ENCODE data around the gene SEC61A2. TPM values are rescaled to one million over a fixed set of nuclear protein-coding genes. Genes with fewer than 3 reads are reported as not detected.

The SEC61A2 gene
- total and polyA plus RNA-seq, 12 donors = 5.8 to 17.8 (median 10.6) TPM

- intact Hi-C loops (cut with DNase I) = no loop called here
- WGBS, 2 donors = 83 to 86% methylated on average over 4 of the region's 4 CpGs
Observed at GRCh38 chr10:12103802-12104201, 25.7 kb upstream of the SEC61A2 start.

DNA sequence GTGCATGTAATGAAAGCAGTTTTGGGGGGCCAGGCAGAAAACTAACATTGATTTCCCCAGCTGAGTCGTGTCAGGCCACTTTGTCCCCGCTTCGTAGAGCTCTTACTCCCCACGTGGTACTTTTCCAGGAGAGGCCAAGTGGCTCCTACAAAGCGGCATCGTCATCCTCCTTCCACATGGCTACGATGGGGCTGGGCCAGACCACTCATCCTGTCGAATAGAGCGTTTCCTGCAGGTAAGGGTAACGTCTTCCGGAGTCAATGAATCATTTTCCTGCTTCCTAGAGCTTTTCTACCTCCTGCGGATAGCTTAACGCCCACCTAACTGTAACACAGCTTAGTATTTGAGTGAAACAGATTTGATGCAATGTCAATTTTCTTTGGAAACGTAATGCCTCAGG, 21.7 kb upstream of the SEC61A2 start:
- WGBS, 2 donors = 77 to 81% methylated on average over 14 of the region's 14 CpGs
- H3K4me3 ChIP-seq = no peak overlapping the region
- TF ChIP-seq, protein P1, sequence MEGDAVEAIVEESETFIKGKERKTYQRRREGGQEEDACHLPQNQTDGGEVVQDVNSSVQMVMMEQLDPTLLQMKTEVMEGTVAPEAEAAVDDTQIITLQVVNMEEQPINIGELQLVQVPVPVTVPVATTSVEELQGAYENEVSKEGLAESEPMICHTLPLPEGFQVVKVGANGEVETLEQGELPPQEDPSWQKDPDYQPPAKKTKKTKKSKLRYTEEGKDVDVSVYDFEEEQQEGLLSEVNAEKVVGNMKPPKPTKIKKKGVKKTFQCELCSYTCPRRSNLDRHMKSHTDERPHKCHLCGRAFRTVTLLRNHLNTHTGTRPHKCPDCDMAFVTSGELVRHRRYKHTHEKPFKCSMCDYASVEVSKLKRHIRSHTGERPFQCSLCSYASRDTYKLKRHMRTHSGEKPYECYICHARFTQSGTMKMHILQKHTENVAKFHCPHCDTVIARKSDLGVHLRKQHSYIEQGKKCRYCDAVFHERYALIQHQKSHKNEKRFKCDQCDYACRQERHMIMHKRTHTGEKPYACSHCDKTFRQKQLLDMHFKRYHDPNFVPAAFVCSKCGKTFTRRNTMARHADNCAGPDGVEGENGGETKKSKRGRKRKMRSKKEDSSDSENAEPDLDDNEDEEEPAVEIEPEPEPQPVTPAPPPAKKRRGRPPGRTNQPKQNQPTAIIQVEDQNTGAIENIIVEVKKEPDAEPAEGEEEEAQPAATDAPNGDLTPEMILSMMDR (IDR thresholded peaks at IDR 0.05) = no peak

More at GRCh38 chr10:12103802-12104201, 25.7 kb upstream of the SEC61A2 start:
- H3K9me3 ChIP-seq = no peaks in the 10 kb centered on the region
- no peaks in the 10 kb centered on the region for H3K27me3 ChIP-seq
- no peak overlapping the region for H3K4me3 ChIP-seq
- TF ChIP-seq, protein P1 (IDR thresholded peaks at IDR 0.05) = no peak
- peaks cover 0 to 100% (median 65%) of the 10 kb centered on the region in 9 donors for H3K36me3 ChIP-seq
- DNase-seq (no peak), ATAC-seq (no peak)
- H3K27ac ChIP-seq = no peak overlapping the region
- no peaks in the 10 kb centered on the region for H3K4me1 ChIP-seq

GRCh38 chr10:12109286-12109685, 20.2 kb upstream of the SEC61A2 start:
- Histone ChIP-seq H3K27ac (no peak overlapping the region), H3K36me3 (peaks cover 0 to 98% (median 42%) of the 10 kb centered on the region in 9 donors), H3K9me3 (no peaks in the 10 kb centered on the region), H3K4me3 (no peak overlapping the region), H3K4me1 (peaks cover 0 to 3% (median 0%) of the 10 kb centered on the region in 9 donors), H3K27me3 (no peaks in the 10 kb centered on the region)
- ATAC-seq (no peak), DNase-seq (no peak)
- intact Hi-C loops (cut with DNase I) = no loop called here
- TF ChIP-seq, protein P1 (IDR thresholded peaks at IDR 0.05) = no peak
- 99% methylated on average over 5 of the region's 5 CpGs for WGBS, 2 donors

More for the DNA sequence above, 21.7 kb upstream of the SEC61A2 start:
- H3K4me1 ChIP-seq = peaks cover 0 to 3% (median 0%) of the 10 kb centered on the region in 9 donors
- H3K9me3 ChIP-seq = no peaks in the 10 kb centered on the region
- intact Hi-C loops (cut with DNase I) = no loop called here
- no peak for DNase-seq
- H3K27me3 ChIP-seq = no peaks in the 10 kb centered on the region
- no peak overlapping the region for H3K27ac ChIP-seq
- no peak for ATAC-seq
- peaks cover 0 to 98% (median 53%) of the 10 kb centered on the region in 9 donors for H3K36me3 ChIP-seq

GRCh38 chr10:12111528-12111927, 17.9 kb upstream of the SEC61A2 start:
- no peak for DNase-seq
- no peak overlapping the region for H3K4me3 ChIP-seq
- no peaks in the 10 kb centered on the region for H3K9me3 ChIP-seq
- intact Hi-C loops (cut with DNase I) = no loop called here
- no peak overlapping the region for H3K27ac ChIP-seq
- H3K36me3 ChIP-seq = peaks cover 0 to 95% (median 23%) of the 10 kb centered on the region in 9 donors
- peaks cover 0 to 3% (median 0%) of the 10 kb centered on the region in 9 donors for H3K4me1 ChIP-seq
- no peak for ATAC-seq
- TF ChIP-seq, protein P1 (IDR thresholded peaks at IDR 0.05) = no peak
- H3K27me3 ChIP-seq = no peaks in the 10 kb centered on the region

Data from heart right ventricle (tissue), 16 donors.